K562 (cell line): Measurements from ENCODE around the gene FXN.

Experiments used
- DPF2 ChIP-seq: fragments of 450-650 bp; IDR thresholded peaks from 2 replicates; pipeline ENCODE4 v1.6.1; 2016
- MED1 ChIP-seq: sonication (generic); formaldehyde crosslinking; IDR thresholded peaks from 2 replicates; pipeline ENCODE4 v1.8.1; 2023; ENCODE audit warnings: missing genetic modification reagents, borderline replicate concordance
- RAD21 ChIP-seq, 2 experiments: fragments of 250-450 bp in 1 of 2; fragments of 450-650 bp in 1 of 2; sonication (Bioruptor Pico) in 1 of 2; formaldehyde crosslinking in 1 of 2; IDR thresholded peaks in 1 of 2; conservative IDR thresholded peaks in 1 of 2; 2 replicates each; pipeline versions ENCODE4 v1.4.0 to v1.8.0; 2020 to 2022; ENCODE audit warnings: mild to moderate bottlenecking in 2 of 2, moderate library complexity in 1 of 2
- SOX6 ChIP-seq: fragments of 450-650 bp; IDR thresholded peaks from 2 replicates; pipeline ENCODE4 v1.6.1; 2014; ENCODE audit warnings: mild to moderate bottlenecking
- ZBTB8A ChIP-seq: fragments of 450-650 bp; IDR thresholded peaks from 2 replicates; pipeline ENCODE4 v1.6.1; 2018; ENCODE audit warnings: mild to moderate bottlenecking, moderate library complexity; ENCODE audit not compliant: partially characterized antibody
- ZNF707 ChIP-seq: fragments of 250-450 bp; sonication (Bioruptor Pico); conservative IDR thresholded peaks from 2 replicates; pipeline ENCODE4 v1.8.0; 2022; ENCODE audit warnings: inconsistent platforms, mild to moderate bottlenecking, moderate library complexity
- TF ChIP-seq, protein P1 (sequence below), 3 experiments: IDR thresholded peaks in 2 of 3; conservative IDR thresholded peaks in 1 of 3; 2 replicates each; pipeline ENCODE4 v1.5.1; 2011 to 2012; ENCODE audit warnings: low read length in 3 of 3, mild to moderate bottlenecking in 3 of 3, control low read depth in 2 of 3, improper control_type of control experiment in 1 of 3, inconsistent platforms in 1 of 3, low read depth in 1 of 3, mixed read lengths in 1 of 3, moderate library complexity in 1 of 3; ENCODE audit not compliant: insufficient read depth in 2 of 3

DNA sequence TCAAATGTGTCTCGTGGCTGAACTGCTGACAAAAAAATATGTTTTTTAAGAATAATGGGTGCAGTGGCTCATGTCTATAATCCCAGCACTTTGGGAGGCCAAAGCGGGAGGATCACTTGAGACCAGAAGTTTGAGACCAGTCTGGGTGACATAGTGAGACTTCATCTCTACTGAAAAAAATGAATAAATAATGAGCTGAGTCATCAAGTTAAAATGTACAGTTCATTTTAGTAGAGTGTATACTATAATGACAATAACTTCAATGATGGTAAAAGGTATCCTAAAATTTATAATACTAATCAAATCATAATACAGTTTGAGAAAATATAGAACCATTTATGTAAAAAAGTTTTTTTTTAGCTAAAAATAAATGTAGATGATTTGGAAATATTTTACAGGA is 100.6 kb downstream of the FXN start:
- TF ChIP-seq, protein P1, sequence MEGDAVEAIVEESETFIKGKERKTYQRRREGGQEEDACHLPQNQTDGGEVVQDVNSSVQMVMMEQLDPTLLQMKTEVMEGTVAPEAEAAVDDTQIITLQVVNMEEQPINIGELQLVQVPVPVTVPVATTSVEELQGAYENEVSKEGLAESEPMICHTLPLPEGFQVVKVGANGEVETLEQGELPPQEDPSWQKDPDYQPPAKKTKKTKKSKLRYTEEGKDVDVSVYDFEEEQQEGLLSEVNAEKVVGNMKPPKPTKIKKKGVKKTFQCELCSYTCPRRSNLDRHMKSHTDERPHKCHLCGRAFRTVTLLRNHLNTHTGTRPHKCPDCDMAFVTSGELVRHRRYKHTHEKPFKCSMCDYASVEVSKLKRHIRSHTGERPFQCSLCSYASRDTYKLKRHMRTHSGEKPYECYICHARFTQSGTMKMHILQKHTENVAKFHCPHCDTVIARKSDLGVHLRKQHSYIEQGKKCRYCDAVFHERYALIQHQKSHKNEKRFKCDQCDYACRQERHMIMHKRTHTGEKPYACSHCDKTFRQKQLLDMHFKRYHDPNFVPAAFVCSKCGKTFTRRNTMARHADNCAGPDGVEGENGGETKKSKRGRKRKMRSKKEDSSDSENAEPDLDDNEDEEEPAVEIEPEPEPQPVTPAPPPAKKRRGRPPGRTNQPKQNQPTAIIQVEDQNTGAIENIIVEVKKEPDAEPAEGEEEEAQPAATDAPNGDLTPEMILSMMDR (IDR thresholded peaks at IDR 0.05 in 2 of 3, conservative IDR thresholded peaks at IDR 0.05 in 1 of 3; ENCODE audit: insufficient read depth in 2 of 3, low read depth in 1 of 3, low read length in 3 of 3) = no peak
- TF ChIP-seq DPF2 (no peak), RAD21 (CRISPR knock-in tag; conservative IDR thresholded peaks at IDR 0.05 in 1 of 2, IDR thresholded peaks at IDR 0.05 in 1 of 2) (no peak), SOX6 (no peak), MED1 (no peak), ZBTB8A (no peak), ZNF707 (CRISPR knock-in tag) (no peak)
